SK-N-SH treated with all-trans-retinoic acid at 6 μM for 48 hours (cell line): ENCODE data around the gene SMARCD1.

Experiments
- ATAC-seq: fragments of 200-7000 bp; cut with Tn5 transposase; 3 replicates; pipeline ENCODE4 v1.9.1; 2020; ENCODE audit warnings: mild to moderate bottlenecking, moderate library complexity
- ARNTL ChIP-seq: fragments of 450-650 bp; formaldehyde crosslinking; IDR thresholded peaks from 2 replicates; pipeline ENCODE4 v1.5.0; 2020; ENCODE audit warnings: low read depth, mild to moderate bottlenecking, moderate library complexity, borderline replicate concordance
- CSDC2 ChIP-seq: fragments of 250-450 bp; sonication (Bioruptor Pico); IDR thresholded peaks from 2 replicates; pipeline ENCODE4 v1.5.0; 2020; ENCODE audit warnings: mild to moderate bottlenecking, moderate library complexity
- ESRRG ChIP-seq: fragments of 250-450 bp; sonication (Bioruptor Pico); IDR thresholded peaks from 2 replicates; pipeline ENCODE4 v1.6.1; 2021; ENCODE audit warnings: mild to moderate bottlenecking
- GLIS3 ChIP-seq: fragments of 250-450 bp; sonication (Bioruptor Pico); IDR thresholded peaks from 2 replicates; pipeline ENCODE4 v1.5.0; 2020; ENCODE audit warnings: mild to moderate bottlenecking, moderate library complexity
- ISL1 ChIP-seq: fragments of 250-450 bp; sonication (Bioruptor Pico); IDR thresholded peaks from 2 replicates; pipeline ENCODE4 v2.1.2; 2022; ENCODE audit warnings: mild to moderate bottlenecking, moderate library complexity
- OSR1 ChIP-seq: fragments of 250-450 bp; sonication (Bioruptor Pico); IDR thresholded peaks from 2 replicates; pipeline ENCODE4 v1.8.0; 2022; ENCODE audit warnings: moderate library complexity, mild to moderate bottlenecking, inconsistent platforms
- RARB ChIP-seq: fragments of 250-450 bp; sonication (Bioruptor Pico); IDR thresholded peaks from 2 replicates; pipeline ENCODE4 v1.8.0; 2021; ENCODE audit warnings: mild to moderate bottlenecking, moderate library complexity
- SNAI2 ChIP-seq: fragments of 250-450 bp; sonication (Bioruptor Pico); IDR thresholded peaks from 2 replicates; pipeline ENCODE4 v1.5.0; 2020; ENCODE audit warnings: mild to moderate bottlenecking, moderate library complexity
- TCF4 ChIP-seq: fragments of 250-450 bp; sonication (Bioruptor Pico); IDR thresholded peaks from 2 replicates; pipeline ENCODE4 v1.8.0; 2021; ENCODE audit warnings: mild to moderate bottlenecking, moderate library complexity, borderline replicate concordance
- TOX ChIP-seq: fragments of 250-450 bp; sonication (Bioruptor Pico); IDR thresholded peaks from 2 replicates; pipeline ENCODE4 v1.8.0; 2021; ENCODE audit warnings: mild to moderate bottlenecking, moderate library complexity, borderline replicate concordance
- TSHZ2 ChIP-seq: fragments of 250-450 bp; sonication (Bioruptor Pico); IDR thresholded peaks from 2 replicates; pipeline ENCODE4 v1.5.0; 2020; ENCODE audit warnings: mild to moderate bottlenecking, moderate library complexity
- ZFP30 ChIP-seq: fragments of 450-650 bp; formaldehyde crosslinking; IDR thresholded peaks from 2 replicates; pipeline ENCODE4 v1.5.0; 2022; ENCODE audit warnings: mild to moderate bottlenecking, moderate library complexity
- ZNF565 ChIP-seq: fragments of 450-650 bp; formaldehyde crosslinking; conservative IDR thresholded peaks from 2 replicates; pipeline ENCODE4 v1.5.0; 2020; ENCODE audit warnings: low read depth, mild to moderate bottlenecking, moderate library complexity
- ZNF70 ChIP-seq: fragments of 450-650 bp; formaldehyde crosslinking; IDR thresholded peaks from 2 replicates; pipeline ENCODE4 v1.5.0; 2020; ENCODE audit warnings: mild to moderate bottlenecking, moderate library complexity
- ZNF8 ChIP-seq: fragments of 450-650 bp; formaldehyde crosslinking; IDR thresholded peaks from 2 replicates; pipeline ENCODE4 v1.5.0; 2020; ENCODE audit warnings: mild to moderate bottlenecking, moderate library complexity
- TF ChIP-seq, protein P1 (sequence below): fragments of 250-450 bp; sonication (Bioruptor Pico); IDR thresholded peaks from 2 replicates; pipeline ENCODE4 v1.8.0; 2020; ENCODE audit warnings: mild to moderate bottlenecking, moderate library complexity, borderline replicate concordance
- TF ChIP-seq, protein P2 (sequence below): fragments of 250-450 bp; sonication (Bioruptor Pico); IDR thresholded peaks from 2 replicates; pipeline ENCODE4 v1.5.1; 2020; ENCODE audit warnings: low read depth, mild to moderate bottlenecking, moderate library complexity
- TF ChIP-seq, protein P3 (sequence below): fragments of 250-450 bp; sonication (Bioruptor Pico); IDR thresholded peaks from 2 replicates; pipeline ENCODE4 v1.8.0; 2021; ENCODE audit warnings: low read depth, mild to moderate bottlenecking, moderate library complexity, borderline replicate concordance
- TF ChIP-seq, protein P4 (sequence below): fragments of 250-450 bp; sonication (Bioruptor Pico); IDR thresholded peaks from 2 replicates; pipeline ENCODE4 v1.5.1; 2021; ENCODE audit warnings: mild to moderate bottlenecking, moderate library complexity

SMARCD1 gene

GRCh38 chr12:50089730-50090129, 4.6 kb downstream of the SMARCD1 start (continued):
- TF ChIP-seq TCF4 (CRISPR knock-in tag) (no peak), ZNF565 (CRISPR knock-in tag) (no peak), ISL1 (CRISPR knock-in tag) (no peak), CSDC2 (CRISPR knock-in tag) (no peak), SNAI2 (CRISPR knock-in tag) (no peak), RARB (no peak)

GRCh38 chr12:50090391-50090790, 5.2 kb downstream of the SMARCD1 start:
- TF ChIP-seq, protein P1, sequence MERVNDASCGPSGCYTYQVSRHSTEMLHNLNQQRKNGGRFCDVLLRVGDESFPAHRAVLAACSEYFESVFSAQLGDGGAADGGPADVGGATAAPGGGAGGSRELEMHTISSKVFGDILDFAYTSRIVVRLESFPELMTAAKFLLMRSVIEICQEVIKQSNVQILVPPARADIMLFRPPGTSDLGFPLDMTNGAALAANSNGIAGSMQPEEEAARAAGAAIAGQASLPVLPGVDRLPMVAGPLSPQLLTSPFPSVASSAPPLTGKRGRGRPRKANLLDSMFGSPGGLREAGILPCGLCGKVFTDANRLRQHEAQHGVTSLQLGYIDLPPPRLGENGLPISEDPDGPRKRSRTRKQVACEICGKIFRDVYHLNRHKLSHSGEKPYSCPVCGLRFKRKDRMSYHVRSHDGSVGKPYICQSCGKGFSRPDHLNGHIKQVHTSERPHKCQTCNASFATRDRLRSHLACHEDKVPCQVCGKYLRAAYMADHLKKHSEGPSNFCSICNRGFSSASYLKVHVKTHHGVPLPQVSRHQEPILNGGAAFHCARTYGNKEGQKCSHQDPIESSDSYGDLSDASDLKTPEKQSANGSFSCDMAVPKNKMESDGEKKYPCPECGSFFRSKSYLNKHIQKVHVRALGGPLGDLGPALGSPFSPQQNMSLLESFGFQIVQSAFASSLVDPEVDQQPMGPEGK (CRISPR knock-in tag), result no peak
- no peak for TF ChIP-seq TSHZ2
- TF ChIP-seq, protein P2, sequence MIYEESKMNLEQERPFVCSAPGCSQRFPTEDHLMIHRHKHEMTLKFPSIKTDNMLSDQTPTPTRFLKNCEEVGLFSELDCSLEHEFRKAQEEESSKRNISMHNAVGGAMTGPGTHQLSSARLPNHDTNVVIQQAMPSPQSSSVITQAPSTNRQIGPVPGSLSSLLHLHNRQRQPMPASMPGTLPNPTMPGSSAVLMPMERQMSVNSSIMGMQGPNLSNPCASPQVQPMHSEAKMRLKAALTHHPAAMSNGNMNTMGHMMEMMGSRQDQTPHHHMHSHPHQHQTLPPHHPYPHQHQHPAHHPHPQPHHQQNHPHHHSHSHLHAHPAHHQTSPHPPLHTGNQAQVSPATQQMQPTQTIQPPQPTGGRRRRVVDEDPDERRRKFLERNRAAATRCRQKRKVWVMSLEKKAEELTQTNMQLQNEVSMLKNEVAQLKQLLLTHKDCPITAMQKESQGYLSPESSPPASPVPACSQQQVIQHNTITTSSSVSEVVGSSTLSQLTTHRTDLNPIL (CRISPR knock-in tag), result no peak
- TF ChIP-seq TCF4 (CRISPR knock-in tag), result no peak
- TF ChIP-seq, protein P3, sequence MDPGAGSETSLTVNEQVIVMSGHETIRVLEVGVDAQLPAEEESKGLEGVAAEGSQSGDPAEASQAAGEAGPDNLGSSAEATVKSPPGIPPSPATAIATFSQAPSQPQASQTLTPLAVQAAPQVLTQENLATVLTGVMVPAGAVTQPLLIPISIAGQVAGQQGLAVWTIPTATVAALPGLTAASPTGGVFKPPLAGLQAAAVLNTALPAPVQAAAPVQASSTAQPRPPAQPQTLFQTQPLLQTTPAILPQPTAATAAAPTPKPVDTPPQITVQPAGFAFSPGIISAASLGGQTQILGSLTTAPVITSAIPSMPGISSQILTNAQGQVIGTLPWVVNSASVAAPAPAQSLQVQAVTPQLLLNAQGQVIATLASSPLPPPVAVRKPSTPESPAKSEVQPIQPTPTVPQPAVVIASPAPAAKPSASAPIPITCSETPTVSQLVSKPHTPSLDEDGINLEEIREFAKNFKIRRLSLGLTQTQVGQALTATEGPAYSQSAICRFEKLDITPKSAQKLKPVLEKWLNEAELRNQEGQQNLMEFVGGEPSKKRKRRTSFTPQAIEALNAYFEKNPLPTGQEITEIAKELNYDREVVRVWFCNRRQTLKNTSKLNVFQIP (CRISPR knock-in tag), result no peak
- no peak for TF ChIP-seq ESRRG
- no peak for TF ChIP-seq CSDC2 (CRISPR knock-in tag)
- no peak for TF ChIP-seq OSR1 (CRISPR knock-in tag)
- TF ChIP-seq ZNF565 (CRISPR knock-in tag), result no peak
- TF ChIP-seq ARNTL (CRISPR knock-in tag), result no peak
- TF ChIP-seq TOX (CRISPR knock-in tag), result no peak
- no peak for TF ChIP-seq ZNF70 (CRISPR knock-in tag)
- no peak for ATAC-seq

GRCh38 chr12:50097952-50098351, 12.8 kb downstream of the SMARCD1 start:
- no peak for ATAC-seq
- TF ChIP-seq, protein P2 (CRISPR knock-in tag), result no peak
- TF ChIP-seq ISL1 (CRISPR knock-in tag) (no peak), TOX (CRISPR knock-in tag) (no peak), GLIS3 (CRISPR knock-in tag) (no peak), ZNF8 (CRISPR knock-in tag) (no peak), RARB (no peak), ZFP30 (no peak), TSHZ2 (no peak), ARNTL (CRISPR knock-in tag) (no peak)
- TF ChIP-seq, protein P3 (CRISPR knock-in tag), result no peak
- TF ChIP-seq, protein P4, sequence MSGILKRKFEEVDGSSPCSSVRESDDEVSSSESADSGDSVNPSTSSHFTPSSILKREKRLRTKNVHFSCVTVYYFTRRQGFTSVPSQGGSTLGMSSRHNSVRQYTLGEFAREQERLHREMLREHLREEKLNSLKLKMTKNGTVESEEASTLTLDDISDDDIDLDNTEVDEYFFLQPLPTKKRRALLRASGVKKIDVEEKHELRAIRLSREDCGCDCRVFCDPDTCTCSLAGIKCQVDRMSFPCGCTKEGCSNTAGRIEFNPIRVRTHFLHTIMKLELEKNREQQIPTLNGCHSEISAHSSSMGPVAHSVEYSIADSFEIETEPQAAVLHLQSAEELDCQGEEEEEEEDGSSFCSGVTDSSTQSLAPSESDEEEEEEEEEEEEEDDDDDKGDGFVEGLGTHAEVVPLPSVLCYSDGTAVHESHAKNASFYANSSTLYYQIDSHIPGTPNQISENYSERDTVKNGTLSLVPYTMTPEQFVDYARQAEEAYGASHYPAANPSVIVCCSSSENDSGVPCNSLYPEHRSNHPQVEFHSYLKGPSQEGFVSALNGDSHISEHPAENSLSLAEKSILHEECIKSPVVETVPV (CRISPR knock-in tag), result no peak
- TF ChIP-seq, protein P1 (CRISPR knock-in tag), result no peak
